Lung (tissue), 12 donors: ENCODE data around the gene TMEM167B. TPM values are rescaled to one million over a fixed set of nuclear protein-coding genes. Genes with fewer than 3 reads are reported as not detected.

Experiments used
- ATAC-seq: fragments of 200-7000 bp; cut with Tn5 transposase; one replicate; pipeline ENCODE4 v1.9.1; 2020; ENCODE audit warnings: moderate number of reproducible peaks; ENCODE audit not compliant: insufficient read depth, low FRiP score
- DNase-seq, 3 donors: peaks; one replicate each; pipeline ENCODE4 v3.0.0-alpha.2; 2013 to 2017
- H3K27ac ChIP-seq, 2 donors: one replicate each; pipeline ENCODE4 v1.5.1; 2013; ENCODE audit warnings: mild to moderate bottlenecking in 2 of 2, moderate library complexity in 2 of 2, control low read depth in 1 of 2, inconsistent platforms in 1 of 2, low read depth in 1 of 2, low read length in 1 of 2
- H3K27me3 ChIP-seq, 3 donors: one replicate each; pipeline ENCODE4 v1.5.1; 2013; ENCODE audit warnings: low read length in 2 of 3; ENCODE audit not compliant: control insufficient read depth in 3 of 3, insufficient read depth in 3 of 3
- H3K36me3 ChIP-seq, 4 donors: one replicate each; pipeline ENCODE4 v1.5.1; 2013; ENCODE audit warnings: low read length in 4 of 4, mild to moderate bottlenecking in 1 of 4, moderate library complexity in 1 of 4; ENCODE audit not compliant: control insufficient read depth in 4 of 4, insufficient read depth in 4 of 4
- H3K4me1 ChIP-seq, 5 donors: one replicate each; pipeline ENCODE4 v1.5.1; 2013; ENCODE audit warnings: low read length in 5 of 5, mild to moderate bottlenecking in 2 of 5, moderate library complexity in 1 of 5; ENCODE audit not compliant: control insufficient read depth in 5 of 5, insufficient read depth in 5 of 5
- H3K4me3 ChIP-seq: one replicate; pipeline ENCODE4 v1.5.1; 2013; ENCODE audit warnings: mild to moderate bottlenecking, control low read depth, moderate library complexity
- H3K9ac ChIP-seq, 2 donors: one replicate each; pipeline ENCODE4 v1.5.1; 2013; ENCODE audit warnings: low read length in 2 of 2, control low read depth in 1 of 2; ENCODE audit not compliant: insufficient read depth in 1 of 2
- H3K9me3 ChIP-seq, 4 donors: one replicate each; pipeline ENCODE4 v1.5.1; 2013; ENCODE audit warnings: low read length in 3 of 4, mild to moderate bottlenecking in 1 of 4, moderate library complexity in 1 of 4; ENCODE audit not compliant: control insufficient read depth in 4 of 4, insufficient read depth in 3 of 4
- CTCF ChIP-seq: IDR thresholded peaks from 2 replicates; pipeline ENCODE4 v1.5.1; 2012; ENCODE audit warnings: mild to moderate bottlenecking; ENCODE audit errors: control extremely low read depth, extremely low read depth
- WGBS, 2 donors: extraction: QIAGEN DNeasy Blood & Tissue Kit; methylation state at CpG; one replicate each; pipeline ENCODE4 v1.1.7; 2013; 5-methylcytosine and 5-hydroxymethylcytosine counted together
- polyA plus RNA-seq, 2 donors: library from polyadenylated mRNA; stranded (reverse); fragments of 200-250 nt; gene quantifications; one replicate each; pipeline ENCODE4 v1.2.1, GENCODE V29; 2013
- total RNA-seq, 2 donors: library from RNA; depleted of rRNA in 1 of 2; stranded (reverse); fragments of >200 nt in 1 of 2; gene quantifications; one replicate each; pipeline ENCODE4 v1.2.1, GENCODE V29; 2014 to 2021
- donor health status: control.
- donor health status: control.
- donor health status: Bipolar disorder and iron deficiency.
- donor health status: healthy.
- donor health status: DM: yes; HTN: yes; CAD: no.

The TMEM167B gene
- total and polyA plus RNA-seq, 4 donors = 22.5 to 44.6 (median 35.6) TPM

- Histone ChIP-seq H3K9me3 (no peaks in the 10 kb centered on the region), H3K27me3 (no peaks in the 10 kb centered on the region), H3K4me3 (no peak overlapping the region), H3K9ac (no peak overlapping the region), H3K27ac (no peak overlapping the region), H3K36me3 (peaks cover 2 to 10% (median 6%) of the 10 kb centered on the region in 4 donors), H3K4me1 (peaks cover 0 to 2% (median 0%) of the 10 kb centered on the region in 5 donors)
- no peak for ATAC-seq
- DNase-seq = no peak
- 87 to 98% methylated on average over 1 of the region's 1 CpG for WGBS, 2 donors
- no peak for TF ChIP-seq CTCF
Measured at GRCh38 chr1:109069294-109069693, 21.3 kb upstream of the TMEM167B start.

GRCh38 chr1:109075531-109076490 lies 14.8 kb upstream of the TMEM167B start, which contains the start of gene TAF13:
Gene TAF13 (minus strand): TSS chr1:109076003. CDS start chr1:109075947, 56 bp downstream.
- H3K9ac ChIP-seq = peak within 1 kb of the TSS; percentile 85 to 99
- peak within 1 kb of the TSS; percentile 75 for H3K4me3 ChIP-seq
- H3K27me3 ChIP-seq = peaks cover 0 to 2% (median 0%) of the 10 kb centered on the region in 3 donors
- DNase-seq = peak; percentile 97 to 98 (median 97)
- 4 to 6% methylated on average over 39 of the region's 39 CpGs for WGBS, 2 donors
- H3K27ac ChIP-seq = peak within 1 kb of the TSS; percentile 88 to 94
- peaks cover 0 to 3% (median 0%) of the 10 kb centered on the region in 4 donors for H3K36me3 ChIP-seq
- H3K4me1 ChIP-seq = peaks cover 0 to 9% (median 0%) of the 10 kb centered on the region in 5 donors
- H3K9me3 ChIP-seq = no peaks in the 10 kb centered on the region
- TF ChIP-seq CTCF = no peak
- ATAC-seq = peak; percentile 100

- peaks cover 0 to 9% (median 0%) of the 10 kb centered on the region in 5 donors for H3K4me1 ChIP-seq
- DNase-seq (no peak), ATAC-seq (no peak)
- no peaks in the 10 kb centered on the region for H3K9me3 ChIP-seq
- H3K4me3 ChIP-seq = no peak overlapping the region
- H3K9ac ChIP-seq = no peak overlapping the region
- WGBS, 2 donors = 88 to 93% methylated on average over 1 of the region's 1 CpG
- H3K27me3 ChIP-seq = peaks cover 0 to 2% (median 0%) of the 10 kb centered on the region in 3 donors
- no peak overlapping the region for H3K27ac ChIP-seq
- peaks cover 0 to 2% (median 0%) of the 10 kb centered on the region in 4 donors for H3K36me3 ChIP-seq
- TF ChIP-seq CTCF = no peak
Measured at GRCh38 chr1:109078317-109078716, 12.2 kb upstream of the TMEM167B start.
